AG04449 (cell line): ENCODE results near the gene JHY.
"Not testable (repeated sequence)": the region's sequence is repeated elsewhere in the genome, so short reads cannot be mapped to it uniquely, and the experiment has no call there.

Source experiments
- CTCF ChIA-PET: fragments of 350-600 bp; formaldehyde crosslinking; extraction: SDS; loops from one replicate; lab custom pipeline; 2021; ENCODE audit warnings: antibody characterized with exemption; lab: Yijun Ruan, JAX
- POLR2A ChIA-PET: fragments of 400-600, 350-600 bp; formaldehyde crosslinking; extraction: SDS; loops from one replicate; lab custom pipeline; 2020; ENCODE audit warnings: antibody characterized with exemption, inconsistent platforms; lab: Yijun Ruan, JAX
- DNase-seq: peaks from one replicate; pipeline ENCODE4 v3.0.0-alpha.2; 2010; ENCODE audit warnings: low read depth, low spot score
- H3K4me3 ChIP-seq: 2 replicates; pipeline ENCODE4 v1.5.1; 2011; ENCODE audit warnings: low read depth, mild to moderate bottlenecking, control low read depth, low read length
- TF ChIP-seq, protein P1 (sequence below): IDR thresholded peaks from one replicate; pipeline ENCODE4 v1.5.1; 2011; ENCODE audit warnings: mild to moderate bottlenecking, moderate library complexity, low read length, control low read depth, inconsistent platforms; ENCODE audit not compliant: insufficient read depth; ENCODE audit errors: missing control alignments

Gene JHY

DNA sequence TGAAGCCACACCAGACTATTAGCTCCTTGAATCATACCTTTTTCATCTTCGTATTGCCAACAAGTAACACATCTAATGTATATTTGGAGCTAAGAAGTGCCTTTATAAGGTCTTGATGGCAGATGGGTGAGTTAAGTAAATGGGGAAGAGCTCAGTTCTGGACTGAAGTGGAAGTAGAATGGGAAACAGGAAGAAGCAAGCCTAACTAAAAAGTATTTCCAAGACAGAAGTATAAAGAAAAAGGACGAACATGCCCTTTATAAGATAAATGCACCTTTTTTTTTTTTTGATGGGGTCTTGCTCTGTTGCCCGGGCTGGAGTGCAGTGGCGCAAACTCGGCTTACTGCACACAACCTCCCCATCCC is 29.8 kb upstream of the JHY start:
- H3K4me3 ChIP-seq: no peak overlapping the region
- TF ChIP-seq, protein P1, sequence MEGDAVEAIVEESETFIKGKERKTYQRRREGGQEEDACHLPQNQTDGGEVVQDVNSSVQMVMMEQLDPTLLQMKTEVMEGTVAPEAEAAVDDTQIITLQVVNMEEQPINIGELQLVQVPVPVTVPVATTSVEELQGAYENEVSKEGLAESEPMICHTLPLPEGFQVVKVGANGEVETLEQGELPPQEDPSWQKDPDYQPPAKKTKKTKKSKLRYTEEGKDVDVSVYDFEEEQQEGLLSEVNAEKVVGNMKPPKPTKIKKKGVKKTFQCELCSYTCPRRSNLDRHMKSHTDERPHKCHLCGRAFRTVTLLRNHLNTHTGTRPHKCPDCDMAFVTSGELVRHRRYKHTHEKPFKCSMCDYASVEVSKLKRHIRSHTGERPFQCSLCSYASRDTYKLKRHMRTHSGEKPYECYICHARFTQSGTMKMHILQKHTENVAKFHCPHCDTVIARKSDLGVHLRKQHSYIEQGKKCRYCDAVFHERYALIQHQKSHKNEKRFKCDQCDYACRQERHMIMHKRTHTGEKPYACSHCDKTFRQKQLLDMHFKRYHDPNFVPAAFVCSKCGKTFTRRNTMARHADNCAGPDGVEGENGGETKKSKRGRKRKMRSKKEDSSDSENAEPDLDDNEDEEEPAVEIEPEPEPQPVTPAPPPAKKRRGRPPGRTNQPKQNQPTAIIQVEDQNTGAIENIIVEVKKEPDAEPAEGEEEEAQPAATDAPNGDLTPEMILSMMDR: no peak
- CTCF ChIA-PET: interaction anchor here (0.6 to 22.4 kb wide), 31 partner anchors 9 to 272 kb away, joined by 3 to 758 read pairs (median 7); partner anchors contain the start of genes CRTAM and JHY
- POLR2A ChIA-PET: interaction anchor here (0.6 kb wide), 1 partner anchor 215 kb away, joined by 5 read pairs; no protein-coding TSS in a partner anchor
- no peak for DNase-seq

DNA sequence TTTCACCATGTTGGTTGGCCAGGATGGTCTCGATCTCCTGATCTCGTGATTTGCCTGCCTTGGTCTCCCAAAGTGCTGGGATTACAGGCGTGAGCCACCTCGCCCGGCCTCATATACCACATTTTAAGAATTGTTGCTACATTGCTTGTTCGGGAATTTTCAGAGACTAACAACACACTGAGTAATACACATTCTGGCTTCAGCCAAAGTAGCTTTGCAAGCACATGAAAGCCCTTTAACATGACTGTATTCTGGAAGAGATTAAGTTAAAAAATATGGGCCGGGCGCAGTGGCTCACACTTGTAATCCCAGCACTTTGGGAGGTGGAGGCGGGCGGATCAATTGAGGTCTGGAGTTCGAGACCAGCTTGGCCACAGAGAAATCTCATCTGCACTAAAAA is 29.3 kb upstream of the JHY start:
- TF ChIP-seq, protein P1: no peak
- no peak overlapping the region for H3K4me3 ChIP-seq
- POLR2A ChIA-PET: interaction anchor here (0.6 to 0.7 kb wide), 2 partner anchors 104 to 216 kb away, joined by 3 to 5 read pairs; no protein-coding TSS in a partner anchor
- CTCF ChIA-PET: interaction anchor here (0.9 to 22.4 kb wide), 42 partner anchors 9 to 273 kb away, joined by 3 to 758 read pairs (median 6); partner anchors contain the start of genes CRTAM and JHY
- no peak for DNase-seq

DNA sequence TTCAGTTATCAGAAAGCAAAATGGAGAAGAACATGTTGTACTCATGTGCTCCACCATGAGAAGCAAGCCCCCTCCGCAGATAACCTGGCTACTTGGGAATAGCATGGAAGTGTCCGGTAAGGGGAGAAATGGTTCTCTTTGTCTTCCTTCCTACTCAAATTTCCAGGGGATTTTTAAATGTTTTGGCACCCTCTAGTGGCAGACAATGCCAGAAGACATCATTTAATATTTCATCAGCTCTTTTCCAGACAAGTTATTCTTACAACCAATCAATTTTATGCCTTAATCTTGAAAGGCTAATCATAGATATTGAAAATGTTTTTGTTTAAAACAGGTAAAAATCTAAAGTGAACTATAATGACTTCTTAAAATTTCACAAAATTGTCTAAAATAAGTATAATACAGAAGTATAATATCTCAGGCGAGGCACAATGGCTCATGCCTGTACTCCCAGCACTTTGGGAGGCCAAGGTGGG is 28.6 kb upstream of the JHY start:
- ChIA-PET CTCF (interaction anchor here (0.6 to 22.4 kb wide), 47 partner anchors 8 to 274 kb away, joined by 3 to 758 read pairs (median 5); partner anchors contain the start of genes CRTAM and JHY), POLR2A (interaction anchor here (0.7 kb wide), 1 partner anchor 105 kb away, joined by 3 read pairs; no protein-coding TSS in a partner anchor)
- no peak overlapping the region for H3K4me3 ChIP-seq
- DNase-seq: peak; percentile 42
- TF ChIP-seq, protein P1: peak; percentile 29

DNA sequence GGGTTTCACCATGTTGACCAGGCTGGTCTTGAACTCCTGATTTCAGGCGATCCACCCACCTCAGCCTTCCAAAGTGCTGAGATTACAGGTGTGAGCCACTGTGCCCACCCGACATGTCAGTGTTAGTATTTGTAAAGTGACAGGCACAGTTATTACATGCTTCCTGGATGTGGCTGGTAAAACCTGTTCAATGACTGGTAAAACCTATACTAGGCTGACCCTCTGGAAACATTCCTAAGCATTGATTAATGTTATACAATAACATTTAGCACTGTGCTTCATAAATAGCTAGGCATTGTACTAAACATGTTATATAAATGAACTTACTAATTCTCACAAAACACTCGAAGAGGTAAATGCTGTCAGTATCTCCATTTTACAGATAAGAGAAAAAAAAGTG is 20.9 kb upstream of the JHY start:
- ChIA-PET CTCF (interaction anchor here (0.9 to 22.4 kb wide), 7 partner anchors 8 to 279 kb away, joined by 3 to 758 read pairs (median 60); partner anchors contain the start of gene CRTAM), POLR2A (no interaction called here)
- TF ChIP-seq, protein P1: no peak
- no peak for DNase-seq
- H3K4me3 ChIP-seq: no peak overlapping the region

DNA sequence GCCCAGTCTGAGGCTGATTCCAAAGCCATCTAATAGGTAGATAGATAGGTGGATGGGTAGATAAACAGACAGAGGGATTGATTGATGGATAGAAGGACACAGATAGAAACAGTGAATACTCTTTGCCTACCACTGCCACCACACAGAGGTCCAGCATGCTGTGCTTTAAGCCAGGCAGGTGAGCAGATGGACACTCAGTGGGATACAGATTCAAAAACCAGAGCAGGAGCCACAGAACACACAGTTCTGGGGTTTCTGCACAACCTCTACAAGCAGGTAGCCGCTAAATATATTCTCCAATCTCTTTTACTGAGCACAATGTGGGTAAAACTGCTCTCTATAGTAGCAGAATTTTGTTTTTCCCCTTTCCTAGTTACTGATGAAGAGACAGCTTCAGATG is 20.5 kb upstream of the JHY start:
- DNase-seq: no peak
- POLR2A ChIA-PET: no interaction called here
- CTCF ChIA-PET: interaction anchor here (0.7 to 22.4 kb wide), 11 partner anchors 9 to 280 kb away, joined by 3 to 758 read pairs (median 8); partner anchors contain the start of gene CRTAM
- no peak overlapping the region for H3K4me3 ChIP-seq
- TF ChIP-seq, protein P1: no peak

DNA sequence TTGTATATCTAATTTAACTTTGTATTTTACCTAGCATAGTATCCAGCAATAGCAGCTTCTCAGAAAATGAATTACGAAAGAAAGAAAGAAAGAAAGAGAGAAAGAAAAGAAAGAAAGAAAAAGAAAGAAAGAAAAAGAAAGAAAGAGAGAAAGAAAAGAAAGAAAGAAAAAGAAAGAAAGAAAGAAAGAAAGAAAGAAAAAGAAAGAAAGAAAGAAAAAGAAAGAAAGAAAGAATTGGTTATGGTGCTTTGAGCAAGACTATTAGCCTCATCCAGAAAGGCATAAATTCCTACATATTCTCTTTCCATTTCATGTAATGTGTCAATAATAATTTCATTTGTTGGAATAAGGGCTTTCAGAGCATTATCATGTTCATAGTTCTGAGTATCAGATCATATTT is 19.4 kb upstream of the JHY start:
- POLR2A ChIA-PET: not testable (repeated sequence)

More for the DNA sequence above, 19.4 kb upstream of the JHY start:
- DNase-seq, H3K4me3 ChIP-seq: not testable (repeated sequence)
- CTCF ChIA-PET: interaction anchor here (0.6 to 22.4 kb wide), 33 partner anchors 10 to 398 kb away, joined by 3 to 758 read pairs (median 4); partner anchors contain the start of gene CRTAM
